Measurements from ENCODE around the gene PAOX.

DNA sequence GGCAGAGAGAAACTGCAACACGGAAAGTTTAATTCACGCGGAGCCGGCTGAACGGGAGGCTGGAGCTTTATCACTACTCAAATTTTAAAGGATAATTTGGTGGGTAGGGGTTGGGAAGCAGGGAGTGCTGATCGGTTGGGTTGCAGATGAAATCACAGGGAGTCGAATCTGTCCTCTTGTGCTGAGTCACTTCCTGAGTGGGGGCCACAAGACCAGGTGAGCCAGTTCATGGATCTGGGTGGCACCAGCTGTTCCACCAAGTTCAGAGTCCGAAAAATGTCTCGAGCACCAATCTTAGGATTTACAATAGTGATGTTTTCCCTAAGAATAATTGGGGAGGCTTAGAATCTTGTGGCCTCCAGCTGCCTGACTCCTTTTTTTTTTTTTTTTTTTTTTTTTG is 35.5 kb upstream of the PAOX start:
- TF ChIP-seq, protein P1, sequence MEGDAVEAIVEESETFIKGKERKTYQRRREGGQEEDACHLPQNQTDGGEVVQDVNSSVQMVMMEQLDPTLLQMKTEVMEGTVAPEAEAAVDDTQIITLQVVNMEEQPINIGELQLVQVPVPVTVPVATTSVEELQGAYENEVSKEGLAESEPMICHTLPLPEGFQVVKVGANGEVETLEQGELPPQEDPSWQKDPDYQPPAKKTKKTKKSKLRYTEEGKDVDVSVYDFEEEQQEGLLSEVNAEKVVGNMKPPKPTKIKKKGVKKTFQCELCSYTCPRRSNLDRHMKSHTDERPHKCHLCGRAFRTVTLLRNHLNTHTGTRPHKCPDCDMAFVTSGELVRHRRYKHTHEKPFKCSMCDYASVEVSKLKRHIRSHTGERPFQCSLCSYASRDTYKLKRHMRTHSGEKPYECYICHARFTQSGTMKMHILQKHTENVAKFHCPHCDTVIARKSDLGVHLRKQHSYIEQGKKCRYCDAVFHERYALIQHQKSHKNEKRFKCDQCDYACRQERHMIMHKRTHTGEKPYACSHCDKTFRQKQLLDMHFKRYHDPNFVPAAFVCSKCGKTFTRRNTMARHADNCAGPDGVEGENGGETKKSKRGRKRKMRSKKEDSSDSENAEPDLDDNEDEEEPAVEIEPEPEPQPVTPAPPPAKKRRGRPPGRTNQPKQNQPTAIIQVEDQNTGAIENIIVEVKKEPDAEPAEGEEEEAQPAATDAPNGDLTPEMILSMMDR (IDR thresholded peaks at IDR 0.05), result no peak
- TF ChIP-seq POLR2A (IDR thresholded peaks at IDR 0.05), result no peak
